Fibroblast of the aortic adventitia (primary cell): ENCODE measurements around the gene RHEBL1. TPM values are rescaled to one million over a fixed set of nuclear protein-coding genes. Genes with fewer than 3 reads are reported as not detected.
A peak's percentile ranks its signal among the peaks of the same experiment; 100 is the strongest.

ENCODE experiments used
- DNase-seq: peaks from one replicate; pipeline ENCODE4 v3.0.0-alpha.2; 2010; ENCODE audit warnings: low read depth
- H3K4me3 ChIP-seq: 2 replicates; pipeline ENCODE4 v1.5.1; 2011; ENCODE audit warnings: low read depth, mild to moderate bottlenecking, control low read depth, low read length, moderate library complexity
- CTCF ChIP-seq: IDR thresholded peaks from 2 replicates; pipeline ENCODE4 v1.5.1; 2011; ENCODE audit warnings: mild to moderate bottlenecking, low read length, control low read depth, inconsistent platforms; ENCODE audit not compliant: insufficient read depth
- total RNA-seq: library from RNA; depleted of rRNA; stranded (reverse); fragments of >200 nt; gene quantifications from 2 replicates; pipeline ENCODE4 v1.2.3, GENCODE V29; 2012; ENCODE audit warnings: low replicate concordance

The RHEBL1 gene
- total RNA-seq, 1 donor: 0.54 TPM

- no peak within 1 kb of the TSS for H3K4me3 ChIP-seq
- no peak for DNase-seq
- TF ChIP-seq CTCF: no peak
Measured at GRCh38 chr12:49094160-49094974, 24.6 kb upstream of the RHEBL1 start, which contains the start of gene DHH. TSS of gene DHH (minus strand) at chr12:49094801. CDS start at chr12:49094512, 289 bp downstream.

DNA sequence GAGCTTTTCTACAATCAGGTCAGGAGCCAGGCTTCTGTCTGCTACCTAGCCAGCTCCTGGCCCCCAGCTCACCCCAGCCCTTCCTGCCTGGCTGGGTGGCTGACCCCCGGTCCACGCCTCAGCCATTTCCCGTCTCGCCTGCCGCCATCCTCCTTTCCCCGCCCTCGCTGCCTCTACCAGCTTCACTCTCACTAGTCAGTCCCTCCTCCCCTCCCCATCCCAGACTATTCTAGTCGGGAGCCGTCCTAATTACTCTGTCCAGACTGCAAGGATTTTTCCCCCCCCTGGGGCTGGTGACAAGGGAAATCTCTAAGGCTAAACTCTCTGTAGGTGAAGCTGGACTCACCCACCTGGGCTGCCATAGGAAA lies 24.0 kb upstream of the RHEBL1 start:
- DNase-seq: no peak
- TF ChIP-seq CTCF: no peak
- H3K4me3 ChIP-seq: no peak overlapping the region

- no peak for TF ChIP-seq CTCF
- H3K4me3 ChIP-seq: no peak overlapping the region
- DNase-seq: no peak
Measured at GRCh38 chr12:49092816-49093406, 23.1 kb upstream of the RHEBL1 start.

DNA sequence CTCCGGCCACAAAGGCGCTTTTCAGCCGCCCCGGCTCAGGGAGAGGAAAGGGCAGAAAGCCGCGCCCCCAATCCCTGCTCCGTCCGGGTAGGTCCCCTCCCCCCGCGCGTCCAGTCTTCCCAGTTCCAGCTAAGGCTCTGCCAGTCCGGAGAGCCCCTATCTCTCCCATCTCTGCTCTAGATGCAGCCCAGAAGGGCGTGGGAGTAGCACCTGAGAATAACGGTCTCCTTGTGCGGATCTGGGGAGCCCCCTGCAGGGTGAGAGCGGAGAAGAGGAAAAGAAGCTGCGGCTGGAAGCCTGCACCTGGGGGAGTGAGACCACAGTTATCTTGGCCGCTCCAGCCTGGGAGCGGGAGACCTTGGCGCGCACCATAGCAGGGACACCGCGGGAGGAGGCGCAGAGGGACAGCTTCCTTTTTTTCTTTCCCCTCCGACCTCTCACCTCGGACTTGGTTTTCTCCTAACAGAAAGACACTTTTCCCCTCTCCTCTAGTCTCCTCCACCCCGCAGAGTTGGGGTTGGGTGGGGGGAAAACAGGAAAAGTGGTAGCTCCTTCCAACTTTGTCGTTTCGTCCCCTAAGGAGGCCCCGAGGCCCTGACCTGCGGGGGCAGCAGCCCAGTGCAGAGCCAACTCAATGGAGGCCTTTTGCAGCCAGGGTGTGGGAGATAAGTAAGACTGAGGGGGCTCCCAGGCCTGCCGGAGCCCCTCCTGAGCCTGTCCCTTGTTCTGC lies 22.5 kb upstream of the RHEBL1 start:
- DNase-seq: no peak
- H3K4me3 ChIP-seq: peak overlapping the region; percentile 42
- TF ChIP-seq CTCF: peak; percentile 57

DNA sequence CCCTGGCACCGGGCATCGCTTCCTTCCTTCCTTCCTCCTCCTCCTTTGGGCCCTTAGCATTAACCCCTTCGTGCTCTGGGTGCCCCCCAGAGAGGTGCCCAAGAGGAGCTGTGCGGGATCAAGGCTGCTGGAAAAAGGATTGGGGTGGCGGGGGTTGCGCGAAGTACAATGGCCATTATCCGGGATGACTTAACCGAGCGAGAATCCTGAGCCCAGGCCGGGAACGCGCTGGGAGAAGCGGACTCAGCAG lies 22.0 kb upstream of the RHEBL1 start:
- TF ChIP-seq CTCF: no peak
- peak overlapping the region; percentile 42 for H3K4me3 ChIP-seq
- no peak for DNase-seq

DNA sequence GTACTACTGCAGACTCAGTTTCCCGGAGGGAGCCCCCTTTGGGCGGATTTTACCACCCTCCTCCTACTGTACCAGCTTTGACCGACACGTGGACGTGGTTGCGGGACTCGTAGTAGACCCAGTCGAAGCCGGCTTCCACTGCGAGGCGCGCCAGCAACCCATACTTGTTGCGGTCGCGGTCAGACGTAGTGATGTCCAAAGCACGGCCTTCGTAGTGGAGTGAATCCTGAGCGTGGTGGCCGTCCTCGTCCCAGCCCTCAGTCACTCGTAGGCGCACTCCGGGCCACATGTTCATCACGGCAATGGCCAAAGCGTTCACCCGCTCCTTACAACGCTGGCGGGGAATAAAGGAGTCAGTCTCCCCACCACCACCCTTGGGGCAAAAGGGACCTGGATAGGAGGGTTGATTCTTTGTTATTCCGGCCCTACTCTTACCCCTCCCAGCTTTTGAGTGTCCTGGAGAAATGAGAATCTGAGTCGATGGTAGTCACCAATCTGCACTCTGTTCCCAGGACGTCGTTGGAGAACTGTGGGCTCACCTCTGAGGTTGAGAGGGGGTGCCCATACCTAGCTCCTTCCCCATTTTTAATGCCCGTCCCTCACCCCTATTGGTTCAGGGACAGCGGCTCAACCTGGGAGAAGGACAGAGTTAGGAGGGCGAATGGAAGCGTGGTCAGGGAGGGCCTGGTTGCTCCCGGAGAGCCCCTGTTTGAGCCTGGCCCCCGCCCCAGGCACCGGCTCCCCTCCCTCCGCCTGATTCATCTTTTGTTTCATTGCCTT lies 21.5 kb upstream of the RHEBL1 start:
- no peak for DNase-seq
- H3K4me3 ChIP-seq: no peak overlapping the region
- TF ChIP-seq CTCF: no peak
